Activated effector memory CD4-positive, alpha-beta T cell treated with Interleukin-2 at 50 U/mL for 16 hours (primary cell): ENCODE data around the gene ABTB2.

Source experiments
- DNase-seq: peaks from one replicate; pipeline ENCODE4 v3.0.0-alpha.2; 2020

Gene ABTB2

DNA sequence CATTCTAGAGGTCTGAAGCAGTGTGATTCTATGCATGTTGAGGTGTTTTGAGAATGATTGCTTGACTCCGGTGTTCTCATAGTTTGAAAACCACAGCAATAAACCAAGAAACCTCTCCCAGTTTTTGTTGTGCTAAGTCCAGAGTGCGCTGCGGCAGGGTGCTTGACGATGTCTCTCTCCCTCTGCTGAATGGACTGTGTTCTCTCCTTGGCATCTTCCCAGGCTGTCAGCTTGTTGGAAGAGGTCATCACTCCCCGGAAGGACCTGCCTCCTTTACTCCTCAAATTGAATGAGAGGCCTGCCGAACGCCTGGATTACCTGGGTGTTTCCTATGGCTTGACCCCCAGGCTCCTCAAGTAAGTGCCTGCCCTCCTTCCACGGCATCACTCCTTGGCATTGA is 221.4 kb downstream of the ABTB2 start:
- DNase-seq, result no peak

DNA sequence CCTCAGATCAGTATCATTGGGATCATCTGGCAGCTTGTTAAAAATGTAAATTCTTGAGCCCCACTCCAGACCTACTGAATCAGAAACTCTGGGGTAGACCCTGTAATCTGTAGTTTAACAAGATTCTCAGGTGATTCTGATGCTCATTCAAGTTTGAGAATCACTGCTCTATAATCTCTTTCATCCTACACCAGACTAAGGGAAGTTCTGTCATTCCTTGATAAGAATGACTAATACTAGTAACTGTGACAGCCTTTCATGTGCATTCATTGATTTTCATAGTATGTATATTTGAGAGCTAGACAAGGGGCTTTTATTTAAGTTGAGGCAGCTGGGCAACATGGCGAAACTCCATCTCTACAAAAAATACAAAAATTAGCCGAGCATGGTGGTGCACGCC is 222.4 kb downstream of the ABTB2 start:
- DNase-seq, result no peak

DNA sequence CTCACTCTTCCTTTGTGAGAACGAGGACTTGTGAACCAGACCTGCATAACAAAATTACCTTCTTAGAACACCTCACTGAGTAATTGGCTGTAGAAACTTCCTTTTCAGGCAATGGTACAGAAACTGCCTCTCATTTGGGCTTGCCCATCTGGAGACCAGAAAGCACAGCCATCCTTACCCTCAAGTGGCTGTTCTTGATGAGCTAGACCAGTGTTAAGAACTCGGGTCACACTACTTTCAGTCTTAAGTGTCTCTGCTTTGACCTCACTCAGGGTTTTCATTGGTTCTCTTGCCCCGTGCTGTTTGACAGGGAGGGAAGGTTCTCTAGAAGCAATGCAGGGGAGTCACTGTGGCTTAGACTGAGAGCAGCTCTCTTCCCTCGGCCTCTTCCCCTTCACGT is 223.0 kb downstream of the ABTB2 start:
- DNase-seq, result no peak

DNA sequence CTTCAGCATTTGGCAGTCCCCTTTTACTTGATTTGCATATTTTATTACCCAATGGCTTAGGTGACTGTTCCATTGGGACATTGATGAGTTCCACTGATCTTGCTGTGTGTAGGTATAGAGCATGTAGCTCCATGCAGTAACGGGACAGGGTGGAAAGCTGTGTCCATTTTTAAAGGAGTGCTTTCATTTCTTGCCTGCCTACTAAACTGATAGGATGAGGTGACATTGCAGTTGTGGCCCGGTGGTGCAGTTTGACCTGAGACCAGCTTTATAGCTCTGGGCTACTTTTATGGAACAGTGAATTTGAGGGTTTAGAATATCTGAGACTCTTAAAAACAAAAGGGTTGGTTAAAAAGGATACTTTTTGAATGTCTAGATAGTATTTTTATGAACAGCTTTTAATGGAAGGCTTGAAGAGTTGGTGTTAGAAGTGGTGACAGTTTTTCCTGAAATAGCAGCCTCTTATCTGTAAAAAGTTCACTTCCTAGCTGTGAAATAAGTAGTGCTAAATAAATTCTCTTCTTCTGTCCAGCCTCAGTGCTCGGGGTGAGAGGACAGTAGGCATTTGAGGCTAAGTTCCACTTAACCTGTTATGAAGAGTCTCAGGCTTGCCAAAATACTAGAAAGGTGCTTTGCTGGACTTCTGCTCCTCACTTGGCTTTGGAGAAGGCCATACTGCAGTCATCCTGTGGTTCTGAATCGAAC is 225.4 kb downstream of the ABTB2 start:
- DNase-seq, result no peak

DNA sequence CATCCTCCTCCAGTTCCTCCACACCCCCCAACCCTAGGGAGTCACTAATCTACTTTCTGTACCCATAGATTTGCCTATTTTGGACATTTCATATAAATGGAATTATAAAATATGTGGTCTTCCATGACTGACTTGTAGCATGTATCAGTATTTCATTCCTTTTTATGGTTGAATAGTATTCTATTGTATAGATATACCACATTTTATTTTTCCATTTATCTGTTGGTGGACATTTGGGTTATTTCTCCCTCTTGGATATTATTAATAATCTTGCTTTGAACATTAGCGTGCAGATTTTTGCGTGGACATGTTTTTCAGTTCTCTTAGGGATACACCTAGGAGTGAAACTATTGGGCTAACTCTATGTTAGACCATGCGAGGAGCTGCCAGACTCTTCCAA is 229.0 kb downstream of the ABTB2 start:
- no peak for DNase-seq

DNA sequence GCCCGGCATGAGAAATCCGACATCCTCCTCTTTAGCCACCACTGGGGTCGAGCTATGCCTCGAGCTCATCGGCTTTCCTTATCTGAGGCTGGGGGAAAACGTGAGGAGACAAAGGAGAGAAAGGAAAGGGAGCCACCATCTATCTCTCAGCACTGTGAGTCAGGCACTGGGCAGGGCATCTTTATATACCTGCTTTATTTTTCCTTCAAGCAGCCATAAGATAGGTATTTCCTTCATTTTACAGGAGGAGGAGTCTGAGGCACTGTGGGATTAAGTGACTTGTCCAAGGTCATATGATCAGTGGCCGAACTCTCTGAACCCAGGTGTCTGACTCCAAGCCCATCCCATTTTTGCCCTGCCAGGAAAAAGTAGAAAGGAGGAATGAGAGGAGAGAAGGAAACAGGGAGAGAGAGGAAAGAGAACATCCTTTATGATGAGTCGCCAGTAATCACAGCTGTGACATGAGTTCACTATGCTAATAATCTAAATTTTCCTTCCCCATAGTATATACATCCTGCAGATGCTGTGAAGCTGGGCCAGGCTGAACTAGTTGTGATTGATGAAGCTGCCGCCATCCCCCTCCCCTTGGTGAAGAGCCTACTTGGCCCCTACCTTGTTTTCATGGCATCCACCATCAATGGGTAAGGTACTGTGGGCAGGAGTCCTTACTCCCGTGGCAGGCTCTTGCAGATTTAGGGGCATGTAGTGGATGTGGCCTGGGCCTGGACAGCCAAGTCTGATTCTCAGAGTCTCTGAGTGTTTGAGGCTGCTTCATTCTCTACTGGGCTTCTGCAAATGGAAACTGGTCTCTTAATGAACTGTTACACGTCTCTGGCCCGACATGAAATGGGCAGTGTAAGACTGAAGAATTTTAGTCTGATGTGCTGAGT is 230.6 kb downstream of the ABTB2 start:
- DNase-seq, result no peak

DNA sequence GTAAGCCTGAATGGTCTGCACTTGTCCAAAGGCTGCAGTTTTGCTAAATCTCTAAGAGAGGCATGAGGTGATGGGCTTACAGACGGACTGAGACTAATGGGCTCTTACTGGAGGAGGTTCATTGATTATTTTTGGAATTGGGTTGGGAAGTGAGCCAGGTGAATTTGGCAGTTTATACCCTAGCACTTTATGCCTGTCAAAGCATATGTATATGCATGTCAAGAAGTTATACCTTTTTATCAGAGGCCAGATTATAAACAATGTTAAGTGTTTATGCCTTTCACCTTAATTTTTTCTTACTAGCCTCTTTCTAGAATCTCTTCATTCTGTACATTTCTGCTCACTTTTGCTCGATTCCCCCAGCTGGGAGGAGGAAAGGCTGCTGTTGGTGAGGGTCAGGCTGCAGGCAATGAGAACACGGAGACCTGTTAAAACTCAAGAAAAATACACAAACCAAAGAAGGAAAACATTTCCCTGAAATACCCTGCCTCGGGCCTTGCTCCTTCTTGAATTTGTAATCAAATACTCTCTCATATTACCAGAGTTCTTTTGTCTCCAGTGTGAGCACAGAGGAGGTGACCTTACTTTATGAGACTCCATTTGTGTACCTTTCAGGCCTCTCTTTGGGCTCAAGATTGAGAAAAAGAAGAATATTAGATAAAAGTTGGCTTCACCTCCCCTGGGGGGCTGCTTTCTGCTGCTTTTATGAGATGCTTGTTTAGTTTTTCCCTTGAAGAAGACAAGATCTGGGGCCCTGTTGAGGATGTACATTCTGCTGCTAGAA is 232.7 kb downstream of the ABTB2 start:
- no peak for DNase-seq

DNA sequence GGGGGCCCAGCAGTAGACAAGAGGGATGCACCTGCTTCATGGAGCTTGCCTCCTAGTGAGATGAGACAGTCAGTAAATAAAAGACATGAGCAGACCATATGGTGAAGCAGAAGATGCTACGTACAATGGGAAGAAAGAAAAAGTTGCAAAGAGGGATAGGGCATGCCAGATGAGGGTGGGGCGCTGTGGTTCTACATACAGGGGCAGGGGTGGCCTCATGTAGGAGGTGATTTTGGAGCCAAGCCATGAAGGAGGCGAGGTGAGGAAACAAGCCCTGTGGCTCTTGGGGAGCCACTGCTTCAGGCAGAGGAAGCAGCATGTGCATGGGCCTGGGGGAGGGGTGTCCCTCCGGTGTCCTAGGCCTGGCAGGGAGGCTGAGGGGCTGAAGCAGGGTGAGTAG is 237.2 kb downstream of the ABTB2 start:
- no peak for DNase-seq

DNA sequence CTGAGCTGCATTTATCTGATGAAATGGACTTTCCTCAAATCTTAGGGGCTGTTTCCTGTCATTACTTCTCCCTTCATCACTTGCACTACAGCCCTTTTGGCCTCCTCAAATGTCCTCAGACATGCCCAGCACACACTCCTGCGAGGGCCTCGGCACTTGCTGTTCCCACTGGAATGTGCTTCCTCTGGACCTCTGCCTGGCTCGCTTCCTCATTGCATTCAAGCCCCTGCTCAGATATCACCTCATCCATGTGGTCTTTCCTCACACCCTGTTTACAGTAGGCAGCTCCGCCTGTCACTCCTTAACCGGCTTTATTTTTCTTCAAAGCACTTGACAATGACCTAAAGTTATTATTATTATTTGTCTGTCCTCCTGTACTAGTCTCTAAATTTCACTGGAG is 243.3 kb downstream of the ABTB2 start:
- DNase-seq, result no peak

DNA sequence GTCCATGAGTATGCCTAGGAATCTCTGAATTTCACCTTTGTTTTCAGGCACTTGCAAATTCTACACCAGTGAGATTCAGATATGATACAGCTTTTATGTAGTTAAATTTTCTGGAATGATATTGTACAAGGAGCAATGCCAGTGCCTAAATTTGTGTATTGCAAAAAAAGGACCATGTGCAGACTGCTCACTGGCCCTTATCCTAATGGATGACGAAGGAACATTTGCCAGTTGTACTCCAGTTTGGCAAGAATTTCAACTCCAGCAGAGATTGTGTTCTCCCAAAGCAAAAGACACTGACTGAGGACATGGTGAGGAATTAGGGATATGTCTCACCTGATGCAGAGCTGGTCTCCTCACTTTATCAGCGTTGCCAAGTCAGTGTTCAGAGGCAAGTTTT is 243.8 kb downstream of the ABTB2 start:
- DNase-seq, result no peak

DNA sequence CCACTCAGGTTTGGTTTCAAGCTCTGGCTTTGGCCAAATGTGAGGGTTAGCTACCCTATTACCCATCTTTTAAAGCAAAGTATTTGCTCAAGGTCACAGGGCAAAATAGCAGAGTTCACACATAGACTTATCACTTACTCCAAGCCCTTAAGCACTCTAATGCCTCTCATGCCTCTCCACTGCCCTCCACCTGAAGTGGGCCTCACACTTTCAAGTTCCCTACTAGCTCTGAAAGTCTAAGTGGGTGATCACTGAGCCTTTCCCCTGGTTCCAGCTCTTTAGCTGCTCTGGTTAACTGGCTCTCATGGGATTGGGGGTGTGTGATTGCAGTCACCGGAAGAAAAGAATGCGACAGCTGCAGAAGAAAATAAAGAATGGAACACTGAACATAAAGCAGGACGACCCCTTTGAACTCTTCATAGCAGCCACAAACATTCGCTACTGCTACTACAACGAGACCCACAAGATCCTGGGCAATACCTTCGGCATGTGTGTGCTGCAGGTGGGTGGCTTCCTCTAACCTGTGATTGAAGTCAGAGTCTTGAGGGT is 246.0 kb downstream of the ABTB2 start:
- no peak for DNase-seq

DNA sequence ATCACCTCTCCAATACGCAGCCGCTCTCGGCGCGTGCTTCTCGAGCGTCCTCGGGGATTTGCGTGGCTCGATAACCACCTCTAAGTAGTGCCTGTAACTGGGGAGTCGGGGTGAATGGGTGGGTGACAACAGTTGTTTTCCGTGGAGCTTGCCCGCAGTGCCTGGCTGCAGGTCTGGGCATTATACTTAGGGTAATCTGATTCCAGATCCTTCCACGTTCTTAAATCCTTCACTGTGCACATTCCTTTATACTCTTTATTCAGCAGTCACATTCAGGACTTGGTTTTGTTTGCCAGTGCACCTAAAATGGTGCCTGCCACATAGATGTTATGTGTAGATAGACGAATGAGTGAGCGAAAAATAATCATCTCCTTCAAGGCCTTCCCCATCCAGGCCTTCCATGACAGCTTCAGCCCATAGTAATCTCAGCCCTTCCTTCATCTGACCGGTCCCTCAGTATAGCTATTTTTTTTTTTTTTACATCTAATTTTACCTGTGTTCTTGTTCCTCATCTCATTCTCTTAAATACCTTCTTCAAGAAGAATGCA is 251.8 kb downstream of the ABTB2 start:
- no peak for DNase-seq

DNA sequence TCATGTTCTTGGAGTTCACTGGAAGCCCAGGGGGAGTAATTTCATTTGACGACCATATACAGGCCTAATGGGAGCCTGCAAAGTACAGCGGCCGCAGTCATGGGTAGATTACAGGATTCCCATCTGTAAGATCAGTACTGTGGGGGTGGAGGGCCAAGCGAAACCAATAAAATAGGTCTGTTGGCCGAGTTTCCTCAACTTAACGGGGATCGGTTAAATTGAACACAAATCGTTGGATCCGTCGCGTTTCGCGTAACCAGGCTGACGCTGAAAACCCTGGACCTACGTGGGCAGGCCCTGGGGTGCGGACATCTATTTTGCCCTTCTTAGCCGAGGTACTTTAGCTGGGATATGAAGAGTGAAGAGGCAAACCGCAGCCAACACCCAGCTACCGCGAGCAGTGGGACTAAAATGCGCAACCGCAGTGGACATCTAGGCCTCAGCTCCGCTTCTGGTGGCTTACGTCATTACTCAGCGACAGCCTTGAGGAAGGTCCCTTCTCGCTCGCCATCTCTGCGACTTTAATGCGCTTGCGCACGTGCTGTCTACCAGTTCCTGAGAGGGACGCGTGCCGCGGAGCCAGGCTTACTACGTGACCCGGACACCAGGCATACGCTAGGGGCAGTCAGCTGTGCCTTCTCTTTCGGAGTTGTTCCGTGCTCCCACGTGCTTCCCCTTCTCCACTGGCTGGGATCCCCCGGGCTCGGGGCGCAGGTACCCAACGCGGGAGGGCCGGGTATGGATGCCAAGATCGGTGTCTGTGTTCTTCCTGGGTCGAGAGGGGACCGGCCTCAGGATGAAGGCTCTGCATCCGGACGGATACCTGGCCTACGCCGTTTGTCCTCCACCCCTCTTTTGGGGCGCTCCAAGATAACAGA is 252.5 kb downstream of the ABTB2 start, which contains the start of gene NAT10:
Gene NAT10, plus strand, starts transcription at position 551 of the 878 bp plus-strand sequence. CDS start 2,597 bp downstream, outside the sequence.
- peak; percentile 96 for DNase-seq

DNA sequence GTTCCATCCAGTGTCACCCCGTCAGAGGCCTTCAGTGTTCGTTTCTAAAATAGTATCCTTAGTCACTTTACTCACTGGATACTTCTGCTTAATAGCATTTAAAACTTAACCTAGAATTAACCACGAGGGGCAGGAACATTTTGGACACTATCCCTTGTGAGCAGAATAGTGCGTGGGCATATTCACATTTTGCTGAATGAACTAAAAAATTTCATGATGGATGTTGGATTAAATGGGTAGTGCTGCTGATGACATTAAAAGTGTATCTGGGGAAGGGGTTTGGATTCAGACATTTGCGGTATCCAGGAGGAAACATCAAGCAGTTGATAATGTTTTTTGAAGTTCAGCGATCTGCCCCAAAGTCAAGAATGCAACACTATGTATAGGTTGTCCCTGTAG is 253.1 kb downstream of the ABTB2 start:
- no peak for DNase-seq
